Activated effector memory CD4-positive, alpha-beta T cell treated with anti-CD3 and anti-CD28 coated beads, Interleukin-2, amount 50 U/mL, for 16 hours (primary cell): ENCODE data around the gene PCDH7.

Experiments
- DNase-seq: peaks from one replicate; pipeline ENCODE4 v3.0.0-alpha.2; 2020

The PCDH7 gene

GRCh38 chr4:30728311-30728710 lies 8.1 kb downstream of the PCDH7 start:
- no peak for DNase-seq

DNA sequence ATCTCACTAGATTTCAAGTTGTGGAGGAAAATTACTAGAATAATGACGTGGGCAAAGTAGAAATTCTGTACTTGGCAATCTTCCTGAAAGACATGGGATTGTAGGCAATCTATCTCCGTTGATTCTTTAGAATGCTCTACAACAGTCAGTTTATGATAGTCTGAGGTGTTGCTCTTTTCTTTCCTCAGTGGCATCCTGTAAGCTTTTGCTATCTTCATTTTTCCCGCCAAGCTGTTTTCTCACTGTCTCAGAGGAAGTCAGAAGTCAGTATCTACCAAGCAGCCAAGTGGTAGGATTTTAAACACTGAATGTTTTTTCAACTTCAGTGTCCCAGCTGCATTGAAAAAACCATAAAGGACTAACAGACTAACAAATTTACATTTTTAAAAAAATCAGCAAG lies 23.7 kb downstream of the PCDH7 start:
- DNase-seq: no peak

DNA sequence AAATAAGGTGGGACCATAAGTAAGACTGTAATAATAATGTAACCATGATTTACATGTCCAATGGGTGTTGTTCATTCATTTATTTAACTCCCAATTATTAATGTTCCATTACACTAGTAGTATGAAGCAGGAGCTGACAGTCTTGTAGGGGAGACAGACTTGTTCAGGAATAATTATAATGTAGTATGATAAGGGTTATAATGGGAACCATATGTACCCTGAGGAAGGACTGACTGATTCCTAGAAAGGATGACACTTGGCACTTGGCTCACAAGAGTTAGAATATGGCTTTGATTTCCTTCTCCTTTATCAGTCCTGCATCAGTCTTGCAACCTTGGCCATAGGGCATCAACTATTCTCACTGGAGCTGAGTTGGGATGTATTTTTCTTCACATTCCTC lies 24.2 kb downstream of the PCDH7 start:
- no peak for DNase-seq

GRCh38 chr4:30744957-30745640 lies 24.9 kb downstream of the PCDH7 start:
- DNase-seq: no peak

GRCh38 chr4:30746735-30747134 lies 26.6 kb downstream of the PCDH7 start:
- DNase-seq: no peak

DNA sequence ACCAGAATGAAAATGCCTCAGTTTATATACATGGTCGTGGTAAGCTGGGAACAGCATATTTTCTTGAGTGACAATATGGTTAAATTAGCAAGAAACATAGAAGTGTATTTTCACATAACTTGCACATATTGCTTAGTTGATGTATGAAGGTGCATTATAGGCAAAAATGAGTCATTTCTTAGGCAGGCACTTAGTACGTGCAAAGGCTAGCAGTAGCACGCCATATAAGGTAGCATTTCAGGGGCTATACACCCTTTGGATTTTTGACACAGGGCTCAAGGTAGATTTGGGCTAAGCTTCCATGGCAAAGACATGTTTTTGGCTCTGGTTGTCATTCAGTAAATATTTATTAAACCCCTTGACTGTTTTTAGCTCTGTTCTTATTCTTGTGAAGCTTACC lies 33.1 kb downstream of the PCDH7 start:
- no peak for DNase-seq

DNA sequence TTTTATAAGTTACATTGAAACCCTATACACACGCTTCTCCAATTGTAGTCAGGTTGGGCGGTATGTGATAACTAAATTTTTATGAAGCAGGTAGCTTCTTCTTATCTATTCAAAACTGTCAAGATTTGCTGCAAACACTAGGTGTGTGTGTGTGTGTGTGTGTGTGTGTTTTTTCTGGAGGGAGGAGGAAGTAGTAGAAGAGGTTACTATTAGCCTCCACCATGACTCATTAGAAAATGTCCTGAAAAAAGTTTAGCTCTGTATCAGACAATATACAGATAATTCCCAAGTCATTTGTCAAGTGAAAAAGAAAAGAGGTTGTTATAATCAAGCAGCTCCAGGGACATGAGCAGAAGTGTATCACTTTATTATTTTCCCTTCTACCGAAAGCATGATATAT lies 33.9 kb downstream of the PCDH7 start:
- no peak for DNase-seq

DNA sequence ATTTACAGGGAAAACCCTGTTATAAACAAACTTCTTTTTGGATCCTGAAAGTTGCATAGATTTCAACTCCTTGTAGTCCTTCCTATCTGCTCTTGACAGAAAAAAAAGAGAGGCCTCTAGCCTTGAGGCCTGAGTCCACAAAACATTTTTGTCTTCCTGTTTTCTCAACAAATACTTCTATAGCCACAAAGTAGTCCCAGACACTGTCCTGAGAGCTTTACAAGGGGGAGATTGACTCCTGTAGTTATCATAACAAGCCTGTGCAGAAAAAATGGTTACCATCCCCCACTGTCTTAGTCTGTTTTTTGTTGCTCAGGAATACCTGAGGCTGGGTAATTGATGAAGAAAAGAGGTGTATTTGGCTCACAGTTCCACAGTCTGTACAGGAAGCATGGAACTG lies 35.2 kb downstream of the PCDH7 start:
- DNase-seq: no peak

DNA sequence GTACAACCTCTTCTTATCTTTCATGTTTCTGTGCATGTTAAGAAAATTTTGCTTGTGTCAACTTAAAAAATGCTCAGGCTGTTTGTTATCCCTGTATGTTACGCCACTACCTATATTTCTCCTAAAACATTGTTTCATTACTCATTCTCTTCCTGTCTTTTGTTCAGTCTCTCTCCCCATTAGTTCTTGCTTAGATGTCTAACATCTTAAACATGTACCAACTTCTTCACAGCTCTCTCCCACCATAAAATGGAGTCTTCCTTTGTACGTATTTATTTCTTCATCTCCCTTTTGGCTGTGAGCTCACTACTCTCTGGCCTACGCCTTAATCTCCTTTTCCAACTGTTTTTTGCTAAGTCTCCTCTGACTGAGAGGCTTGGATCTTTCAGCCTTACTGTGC lies 36.4 kb downstream of the PCDH7 start:
- no peak for DNase-seq

DNA sequence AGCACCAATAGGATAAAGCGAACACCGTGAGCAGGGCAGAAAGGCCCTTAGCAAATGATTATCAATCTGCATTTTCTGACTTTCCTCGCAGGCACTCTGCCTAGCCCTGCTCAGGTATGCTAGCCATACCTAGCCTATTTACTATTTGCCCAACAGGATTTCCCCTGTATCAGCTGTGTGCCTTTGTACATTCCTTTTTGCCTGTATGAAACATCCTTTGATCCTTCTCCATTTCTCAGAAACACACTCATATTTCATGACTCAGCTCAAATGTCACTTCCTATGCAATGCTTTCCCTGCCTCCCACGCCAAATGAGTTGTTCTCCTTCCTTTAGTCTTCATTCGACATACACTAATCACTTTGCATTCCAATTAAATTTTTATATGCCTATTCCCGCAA lies 37.2 kb downstream of the PCDH7 start:
- no peak for DNase-seq

DNA sequence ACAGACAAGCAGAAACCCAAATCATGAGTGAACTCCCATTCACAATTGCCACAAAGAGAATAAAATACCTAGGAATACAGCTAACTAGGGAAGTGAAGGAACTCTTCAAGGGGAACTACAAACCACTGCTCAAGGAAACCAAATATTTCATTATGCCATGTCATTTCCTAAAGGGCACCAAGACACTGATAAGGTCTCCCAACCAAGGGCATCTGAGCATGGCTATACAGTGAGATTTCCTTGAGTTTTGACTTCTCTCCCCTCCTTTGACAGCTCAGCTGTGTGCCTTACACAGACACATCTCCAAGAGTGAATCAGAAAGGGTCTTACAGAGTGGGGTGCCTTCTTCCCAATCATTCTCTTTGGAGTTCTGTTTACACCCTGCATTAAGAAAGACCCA lies 40.4 kb downstream of the PCDH7 start:
- DNase-seq: no peak

GRCh38 chr4:30763321-30763727 lies 43.2 kb downstream of the PCDH7 start:
- no peak for DNase-seq

DNA sequence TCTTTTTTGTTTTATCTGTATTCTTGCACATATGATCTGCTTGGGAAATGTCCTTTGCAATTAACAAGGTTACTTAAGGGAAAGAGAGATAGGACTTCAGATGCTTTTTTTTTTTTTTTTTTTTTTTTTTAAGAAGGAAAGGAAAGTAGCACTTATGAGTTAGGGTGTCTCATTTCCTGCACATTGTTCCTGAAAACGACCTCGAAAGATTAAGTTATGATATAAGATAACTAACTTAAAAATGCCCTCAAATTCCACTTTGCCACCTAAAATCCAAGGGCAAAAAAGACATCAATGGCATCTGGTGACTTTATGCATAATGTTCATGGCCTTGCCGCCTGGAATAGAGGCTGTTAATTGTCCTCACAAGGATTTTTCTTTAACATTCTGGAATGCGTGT lies 44.9 kb downstream of the PCDH7 start:
- no peak for DNase-seq

- no peak for DNase-seq
These were observed 47.1 kb downstream of the PCDH7 start for GRCh38 chr4:30767147-30767845.

GRCh38 chr4:30768277-30768676 lies 48.1 kb downstream of the PCDH7 start:
- no peak for DNase-seq

GRCh38 chr4:30769093-30769492 lies 48.9 kb downstream of the PCDH7 start:
- DNase-seq: no peak

DNA sequence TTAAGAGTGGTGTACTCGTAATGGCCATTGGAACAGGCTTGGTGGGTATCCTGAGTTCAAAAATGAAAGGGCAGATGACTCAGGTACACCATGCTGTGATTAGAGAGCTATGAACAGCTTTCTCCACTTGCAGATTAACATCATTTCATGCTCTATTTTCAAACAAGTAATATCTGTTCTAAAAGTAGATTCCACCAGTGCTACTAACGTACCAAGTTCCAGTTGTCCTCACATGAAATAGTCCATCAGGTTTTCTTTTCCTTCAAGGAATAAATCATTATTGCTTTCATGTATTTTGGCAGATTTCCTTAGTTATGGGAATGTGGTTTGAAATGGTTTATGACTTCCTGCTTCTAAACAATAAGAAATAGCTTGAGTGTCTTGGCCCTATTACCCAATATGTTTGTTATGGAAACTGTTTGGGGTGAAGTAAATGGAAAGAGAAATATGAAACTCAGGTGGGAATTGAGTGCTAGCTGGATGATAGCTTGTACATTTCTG lies 49.9 kb downstream of the PCDH7 start:
- DNase-seq: no peak

GRCh38 chr4:30770812-30771211 lies 50.6 kb downstream of the PCDH7 start:
- no peak for DNase-seq

DNA sequence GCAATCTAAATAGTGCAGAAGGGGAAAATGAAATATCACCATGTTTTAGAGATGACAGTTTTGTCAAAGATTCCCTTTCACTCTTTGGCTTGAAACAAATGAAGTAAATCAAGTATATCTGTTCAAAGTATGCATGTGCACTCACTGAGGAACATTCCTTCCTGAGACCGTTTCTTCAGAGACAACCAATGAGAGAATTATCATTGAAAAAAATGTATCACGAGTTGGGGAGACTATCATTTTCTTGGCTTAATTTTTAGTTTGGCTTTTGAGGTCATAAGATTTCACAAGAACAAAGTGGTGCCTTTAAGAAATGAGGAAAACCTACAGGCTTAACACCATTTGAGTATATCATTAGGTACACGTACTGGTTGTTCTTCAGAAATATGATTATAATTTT lies 56.3 kb downstream of the PCDH7 start:
- no peak for DNase-seq

- no peak for DNase-seq
These were observed 56.8 kb downstream of the PCDH7 start for GRCh38 chr4:30776921-30777415.
